Osteoblast (primary cell): ENCODE measurements around the gene CIROP. TPM values are rescaled to one million over a fixed set of nuclear protein-coding genes. Genes with fewer than 3 reads are reported as not detected.

ENCODE experiments used
- DNase-seq: peaks from one replicate; pipeline ENCODE4 v3.0.0; 2011; ENCODE audit warnings: low spot score, mixed read lengths; ENCODE audit not compliant: insufficient read length; ENCODE audit errors: missing footprints
- H2AFZ ChIP-seq: 2 replicates; pipeline ENCODE4 v1.6.0; 2011; ENCODE audit warnings: mild to moderate bottlenecking, low read length
- H3K27ac ChIP-seq: 2 replicates; pipeline ENCODE4 v1.5.1; 2011; ENCODE audit warnings: mild to moderate bottlenecking, low read depth, low read length, moderate library complexity
- H3K27me3 ChIP-seq: 2 replicates; pipeline ENCODE4 v1.6.0; 2012; ENCODE audit warnings: mild to moderate bottlenecking, control low read depth, inconsistent platforms, low read length, moderate library complexity; ENCODE audit not compliant: insufficient read depth
- H3K36me3 ChIP-seq: 2 replicates; pipeline ENCODE4 v1.5.1; 2011; ENCODE audit warnings: mild to moderate bottlenecking, low read length, control low read depth, moderate library complexity; ENCODE audit not compliant: insufficient read depth
- H3K4me1 ChIP-seq: 2 replicates; pipeline ENCODE4 v1.5.1; 2011; ENCODE audit warnings: mild to moderate bottlenecking, low read length, control low read depth, moderate library complexity; ENCODE audit not compliant: insufficient read depth
- H3K4me2 ChIP-seq: 2 replicates; pipeline ENCODE4 v1.6.0; 2011; ENCODE audit warnings: mild to moderate bottlenecking, low read length; ENCODE audit not compliant: insufficient read depth
- H3K4me3 ChIP-seq: fragments of 200-600 bp; sonication (generic); 3 replicates; pipeline ENCODE4 v1.5.1; 2012; ENCODE audit warnings: mild to moderate bottlenecking, low read length, inconsistent platforms; ENCODE audit not compliant: insufficient read depth
- H3K79me2 ChIP-seq: 2 replicates; pipeline ENCODE4 v1.6.0; 2012; ENCODE audit warnings: mild to moderate bottlenecking, low read length, control low read depth, inconsistent platforms; ENCODE audit not compliant: insufficient read depth
- H3K9me3 ChIP-seq: 2 replicates; pipeline ENCODE4 v1.5.1; 2011; ENCODE audit warnings: low read depth, low read length, control low read depth
- H4K20me1 ChIP-seq: 2 replicates; pipeline ENCODE4 v1.6.0; 2012; ENCODE audit warnings: mild to moderate bottlenecking, low read length, control low read depth; ENCODE audit not compliant: insufficient read depth
- CTCF ChIP-seq: IDR thresholded peaks from 2 replicates; pipeline ENCODE4 v1.5.1; 2011; ENCODE audit warnings: mild to moderate bottlenecking, low read depth, low read length, moderate library complexity; ENCODE audit errors: extremely low read depth
- total RNA-seq: library from RNA; depleted of rRNA; stranded (reverse); fragments of >200 nt; gene quantifications from 2 replicates; pipeline ENCODE4 v1.2.3, GENCODE V29; 2012

CIROP gene
- total RNA-seq, 1 donor: not detected

GRCh38 chr14:23123419-23123818 lies 18.6 kb upstream of the CIROP start:
- Histone ChIP-seq H3K79me2 (no peaks in the 10 kb centered on the region), H2AFZ (no peak overlapping the region), H3K4me1 (peaks cover 12% of the 10 kb centered on the region), H3K4me2 (no peak overlapping the region), H3K9me3 (no peaks in the 10 kb centered on the region), H3K36me3 (no peaks in the 10 kb centered on the region), H3K4me3 (no peak overlapping the region), H3K27me3 (no peaks in the 10 kb centered on the region), H4K20me1 (no peaks in the 10 kb centered on the region), H3K27ac (no peak overlapping the region)
- no peak for DNase-seq
- TF ChIP-seq CTCF: no peak

- H4K20me1 ChIP-seq: no peaks in the 10 kb centered on the region
- H3K36me3 ChIP-seq: no peaks in the 10 kb centered on the region
- peaks cover 12% of the 10 kb centered on the region for H3K4me1 ChIP-seq
- peak overlapping the region; percentile 63 for H3K27ac ChIP-seq
- no peak overlapping the region for H2AFZ ChIP-seq
- no peak overlapping the region for H3K4me3 ChIP-seq
- no peak for TF ChIP-seq CTCF
- H3K9me3 ChIP-seq: no peaks in the 10 kb centered on the region
- no peaks in the 10 kb centered on the region for H3K79me2 ChIP-seq
- no peak overlapping the region for H3K4me2 ChIP-seq
- H3K27me3 ChIP-seq: no peaks in the 10 kb centered on the region
- DNase-seq: no peak
These were observed 17.3 kb upstream of the CIROP start for GRCh38 chr14:23122086-23122485.

GRCh38 chr14:23121361-23121771 lies 16.6 kb upstream of the CIROP start:
- TF ChIP-seq CTCF: no peak
- Histone ChIP-seq H3K36me3 (no peaks in the 10 kb centered on the region), H3K4me2 (peak overlapping the region; percentile 56), H3K27ac (peak overlapping the region; percentile 63), H3K79me2 (no peaks in the 10 kb centered on the region), H3K9me3 (no peaks in the 10 kb centered on the region), H3K4me1 (peaks cover 12% of the 10 kb centered on the region), H3K27me3 (no peaks in the 10 kb centered on the region), H3K4me3 (no peak overlapping the region), H4K20me1 (no peaks in the 10 kb centered on the region), H2AFZ (peak overlapping the region; percentile 75)
- peak; percentile 90 for DNase-seq

GRCh38 chr14:23120541-23121251 lies 15.9 kb upstream of the CIROP start:
- Histone ChIP-seq H3K4me3 (no peak overlapping the region), H3K4me2 (peak overlapping the region; percentile 56), H3K36me3 (no peaks in the 10 kb centered on the region), H3K27ac (peak overlapping the region; percentile 63), H3K4me1 (peaks cover 15% of the 10 kb centered on the region), H3K79me2 (no peaks in the 10 kb centered on the region), H4K20me1 (no peaks in the 10 kb centered on the region), H3K27me3 (no peaks in the 10 kb centered on the region), H3K9me3 (no peaks in the 10 kb centered on the region), H2AFZ (peak overlapping the region; percentile 75)
- peak; percentile 100 for TF ChIP-seq CTCF
- peak; percentile 95 for DNase-seq
